Measurements from ENCODE around the gene SNAP91. TPM values are rescaled to one million over a fixed set of nuclear protein-coding genes. Genes with fewer than 3 reads are reported as not detected.

SNAP91 gene
- total RNA-seq, 1 donor from 2014 or later, result 0.27 TPM

GRCh38 chr6:83590416-83590815 lies 118.5 kb downstream of the SNAP91 start:
- Histone ChIP-seq H3K36me3 (ENCODE audit: insufficient read depth, low read length) (no peaks in the 10 kb centered on the region), H3K27ac (ENCODE audit: low read depth, low read length) (no peak overlapping the region), H2AFZ (ENCODE audit: low read depth, low read length) (no peak overlapping the region), H3K4me2 (ENCODE audit: low read length) (no peak overlapping the region), H3K9ac (ENCODE audit: low read length) (no peak overlapping the region), H3K4me3 (ENCODE audit: insufficient read depth, low read depth, low read length) (no peak overlapping the region), H3K27me3 (ENCODE audit: insufficient read depth, low read length) (no peaks in the 10 kb centered on the region), H3K9me3 (ENCODE audit: insufficient read depth, low read depth, low read length) (no peaks in the 10 kb centered on the region), H4K20me1 (ENCODE audit: insufficient read depth, low read length) (no peaks in the 10 kb centered on the region), H3K4me1 (ENCODE audit: insufficient read depth, low read length) (no peaks in the 10 kb centered on the region), H3K79me2 (ENCODE audit: insufficient read depth, low read length) (no peaks in the 10 kb centered on the region)
- H3K36me3 Mint-ChIP-seq (ENCODE audit: low read depth, unreplicated experiment), result no peaks in the 10 kb centered on the region
- no peak for FAIRE-seq
- no peaks in the 10 kb centered on the region for H3K27me3 Mint-ChIP-seq (ENCODE audit: low read depth, unreplicated experiment)
- H3K9me3 Mint-ChIP-seq (ENCODE audit: unreplicated experiment), result no peaks in the 10 kb centered on the region
- no peak for DNase-seq (ENCODE audit: low read depth)
- no peak overlapping the region for H3K27ac Mint-ChIP-seq (ENCODE audit: unreplicated experiment)
- no peaks in the 10 kb centered on the region for H3K4me1 Mint-ChIP-seq (ENCODE audit: low read depth, unreplicated experiment)
- no peak for TF ChIP-seq EZH2 (IDR thresholded peaks at IDR 0.05; ENCODE audit: insufficient read depth, low read length)
- TF ChIP-seq CTCF (IDR thresholded peaks at IDR 0.05; ENCODE audit: insufficient read depth, low read depth, low read length), result no peak
- H3K4me3 Mint-ChIP-seq (ENCODE audit: unreplicated experiment), result no peak overlapping the region

DNA sequence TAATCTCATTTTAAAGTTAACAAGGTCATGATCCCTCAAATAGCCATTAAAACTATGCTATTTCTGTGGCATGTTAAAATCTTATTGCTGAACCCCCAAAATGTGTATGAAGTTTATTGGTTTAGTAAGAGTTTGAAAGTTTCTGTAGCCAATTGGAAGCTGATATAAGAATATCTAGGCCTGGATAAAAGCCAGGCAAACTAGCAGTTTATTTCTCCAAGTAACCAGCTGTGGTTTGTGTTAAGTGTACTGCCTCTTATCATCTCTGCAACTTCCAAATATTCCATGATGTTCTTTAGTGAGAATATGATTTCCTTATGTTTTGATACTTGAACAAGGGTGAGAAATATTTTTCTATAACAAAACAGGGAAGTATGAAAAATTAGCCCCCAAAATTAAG lies 119.8 kb downstream of the SNAP91 start:
- Mint-ChIP-seq H3K27me3 (ENCODE audit: low read depth, unreplicated experiment) (no peaks in the 10 kb centered on the region), H3K4me1 (ENCODE audit: low read depth, unreplicated experiment) (peaks cover 2% of the 10 kb centered on the region), H3K27ac (ENCODE audit: unreplicated experiment) (no peak overlapping the region), H3K9me3 (ENCODE audit: unreplicated experiment) (no peaks in the 10 kb centered on the region), H3K4me3 (ENCODE audit: unreplicated experiment) (no peak overlapping the region), H3K36me3 (ENCODE audit: low read depth, unreplicated experiment) (no peaks in the 10 kb centered on the region)
- Histone ChIP-seq H3K79me2 (ENCODE audit: insufficient read depth, low read length) (no peaks in the 10 kb centered on the region), H3K27me3 (ENCODE audit: insufficient read depth, low read length) (no peaks in the 10 kb centered on the region), H3K9ac (ENCODE audit: low read length) (no peak overlapping the region), H4K20me1 (ENCODE audit: insufficient read depth, low read length) (no peaks in the 10 kb centered on the region), H2AFZ (ENCODE audit: low read depth, low read length) (no peak overlapping the region), H3K27ac (ENCODE audit: low read depth, low read length) (no peak overlapping the region), H3K9me3 (ENCODE audit: insufficient read depth, low read depth, low read length) (no peaks in the 10 kb centered on the region), H3K4me3 (ENCODE audit: insufficient read depth, low read depth, low read length) (no peak overlapping the region), H3K4me2 (ENCODE audit: low read length) (no peak overlapping the region), H3K36me3 (ENCODE audit: insufficient read depth, low read length) (no peaks in the 10 kb centered on the region), H3K4me1 (ENCODE audit: insufficient read depth, low read length) (no peaks in the 10 kb centered on the region)
- FAIRE-seq (no peak), DNase-seq (ENCODE audit: low read depth) (no peak)
- TF ChIP-seq CTCF (IDR thresholded peaks at IDR 0.05; ENCODE audit: insufficient read depth, low read depth, low read length), result no peak
- TF ChIP-seq EZH2 (IDR thresholded peaks at IDR 0.05; ENCODE audit: insufficient read depth, low read length), result no peak

GRCh38 chr6:83578057-83578456 lies 130.8 kb downstream of the SNAP91 start:
- Mint-ChIP-seq H3K36me3 (ENCODE audit: low read depth, unreplicated experiment) (no peaks in the 10 kb centered on the region), H3K4me3 (ENCODE audit: unreplicated experiment) (no peak overlapping the region), H3K27me3 (ENCODE audit: low read depth, unreplicated experiment) (no peaks in the 10 kb centered on the region), H3K9me3 (ENCODE audit: unreplicated experiment) (no peaks in the 10 kb centered on the region), H3K4me1 (ENCODE audit: low read depth, unreplicated experiment) (peaks cover 5% of the 10 kb centered on the region), H3K27ac (ENCODE audit: unreplicated experiment) (no peak overlapping the region)
- H3K9me3 ChIP-seq (ENCODE audit: insufficient read depth, low read depth, low read length), result no peaks in the 10 kb centered on the region
- TF ChIP-seq CTCF (IDR thresholded peaks at IDR 0.05; ENCODE audit: insufficient read depth, low read depth, low read length) (no peak), EZH2 (IDR thresholded peaks at IDR 0.05; ENCODE audit: insufficient read depth, low read length) (no peak)
- no peak overlapping the region for H3K4me2 ChIP-seq (ENCODE audit: low read length)
- H3K4me1 ChIP-seq (ENCODE audit: insufficient read depth, low read length), result no peaks in the 10 kb centered on the region
- H2AFZ ChIP-seq (ENCODE audit: low read depth, low read length), result no peak overlapping the region
- H3K27ac ChIP-seq (ENCODE audit: low read depth, low read length), result no peak overlapping the region
- no peak overlapping the region for H3K9ac ChIP-seq (ENCODE audit: low read length)
- no peak for DNase-seq (ENCODE audit: low read depth)
- no peaks in the 10 kb centered on the region for H4K20me1 ChIP-seq (ENCODE audit: insufficient read depth, low read length)
- no peak overlapping the region for H3K4me3 ChIP-seq (ENCODE audit: insufficient read depth, low read depth, low read length)
- H3K27me3 ChIP-seq (ENCODE audit: insufficient read depth, low read length), result no peaks in the 10 kb centered on the region
- FAIRE-seq, result no peak
- H3K79me2 ChIP-seq (ENCODE audit: insufficient read depth, low read length), result no peaks in the 10 kb centered on the region
- no peaks in the 10 kb centered on the region for H3K36me3 ChIP-seq (ENCODE audit: insufficient read depth, low read length)
